Measurements from ENCODE around the gene RAB31. TPM values are rescaled to one million over a fixed set of nuclear protein-coding genes. Genes with fewer than 3 reads are reported as not detected.

Gene RAB31
- total and polyA plus RNA-seq, 2 of the 13 experiments (the other 11 are each of a cell fraction or from before 2014, with no cell fraction given), result 1.1 to 1.7 TPM

DNA sequence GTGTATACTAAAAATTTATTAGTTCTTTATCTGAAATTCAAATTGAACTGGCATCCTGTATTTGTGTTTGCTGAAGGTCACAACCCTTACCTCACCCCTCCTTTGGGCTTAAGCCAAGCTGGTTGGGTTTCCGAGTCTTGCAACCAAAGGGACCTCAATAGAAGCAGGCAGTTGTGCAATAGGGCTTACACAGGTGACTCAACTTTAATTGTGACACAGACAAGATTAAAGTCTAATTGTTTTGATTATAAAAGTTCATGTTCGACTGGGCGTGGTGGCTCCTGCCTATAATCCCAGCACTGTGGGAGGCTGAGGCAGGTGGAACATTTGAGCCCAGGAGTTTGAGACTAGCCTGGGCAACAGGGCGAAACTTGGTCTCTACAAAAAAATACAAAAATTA is 71.5 kb downstream of the RAB31 start (continued):
- TF ChIP-seq LRRFIP1 (CRISPR knock-in tag; conservative IDR thresholded peaks at IDR 0.05), result no peak
- TF ChIP-seq, protein P1, sequence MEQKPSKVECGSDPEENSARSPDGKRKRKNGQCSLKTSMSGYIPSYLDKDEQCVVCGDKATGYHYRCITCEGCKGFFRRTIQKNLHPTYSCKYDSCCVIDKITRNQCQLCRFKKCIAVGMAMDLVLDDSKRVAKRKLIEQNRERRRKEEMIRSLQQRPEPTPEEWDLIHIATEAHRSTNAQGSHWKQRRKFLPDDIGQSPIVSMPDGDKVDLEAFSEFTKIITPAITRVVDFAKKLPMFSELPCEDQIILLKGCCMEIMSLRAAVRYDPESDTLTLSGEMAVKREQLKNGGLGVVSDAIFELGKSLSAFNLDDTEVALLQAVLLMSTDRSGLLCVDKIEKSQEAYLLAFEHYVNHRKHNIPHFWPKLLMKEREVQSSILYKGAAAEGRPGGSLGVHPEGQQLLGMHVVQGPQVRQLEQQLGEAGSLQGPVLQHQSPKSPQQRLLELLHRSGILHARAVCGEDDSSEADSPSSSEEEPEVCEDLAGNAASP (CRISPR knock-in tag; IDR thresholded peaks at IDR 0.05; ENCODE audit: borderline replicate concordance), result no peak
- TF ChIP-seq HNRNPK (IDR thresholded peaks at IDR 0.05; ENCODE audit: low read depth, low read length, poor library complexity, severe bottlenecking), result no peak
- 0 out of 2 replicates have a peak, but pooled peaks have one; percentile 13 for TF ChIP-seq TCF7 (IDR thresholded peaks at IDR 0.05; ENCODE audit: low read depth)
- TF ChIP-seq ZNF143 (CRISPR knock-in tag; IDR thresholded peaks at IDR 0.05), result no peak
- TF ChIP-seq, protein P2, sequence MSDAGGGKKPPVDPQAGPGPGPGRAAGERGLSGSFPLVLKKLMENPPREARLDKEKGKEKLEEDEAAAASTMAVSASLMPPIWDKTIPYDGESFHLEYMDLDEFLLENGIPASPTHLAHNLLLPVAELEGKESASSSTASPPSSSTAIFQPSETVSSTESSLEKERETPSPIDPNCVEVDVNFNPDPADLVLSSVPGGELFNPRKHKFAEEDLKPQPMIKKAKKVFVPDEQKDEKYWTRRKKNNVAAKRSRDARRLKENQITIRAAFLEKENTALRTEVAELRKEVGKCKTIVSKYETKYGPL (CRISPR knock-in tag; IDR thresholded peaks at IDR 0.05), result 0 out of 2 replicates have a peak, but pooled peaks have one; percentile 34
- peak; percentile 46; the same call in 1 of the 2 replicates for TF ChIP-seq RXRB (CRISPR knock-in tag; IDR thresholded peaks at IDR 0.05; ENCODE audit: borderline replicate concordance)
- TF ChIP-seq ZNF782 (CRISPR knock-in tag; IDR thresholded peaks at IDR 0.05; ENCODE audit: borderline replicate concordance), result no peak
- peak; percentile 95 for TF ChIP-seq CEBPB (IDR thresholded peaks at IDR 0.05; ENCODE audit: borderline replicate concordance, low read depth, low read length)
- TF ChIP-seq ZMYM4 (CRISPR knock-in tag; IDR thresholded peaks at IDR 0.05), result 0 out of 2 replicates have a peak, but pooled peaks have one; percentile 19
- no peak for TF ChIP-seq CCDC6 (CRISPR knock-in tag; IDR thresholded peaks at IDR 0.05)
- TF ChIP-seq ZBTB46 (CRISPR knock-in tag; IDR thresholded peaks at IDR 0.05; ENCODE audit: borderline replicate concordance), result no peak
- no peak; the same call in 1 of the 2 replicates for TF ChIP-seq RXRA (CRISPR knock-in tag; IDR thresholded peaks at IDR 0.05)
- no peak for TF ChIP-seq ELF3 (CRISPR knock-in tag; IDR thresholded peaks at IDR 0.05)
- TF ChIP-seq FOXA3 (CRISPR knock-in tag; IDR thresholded peaks at IDR 0.05), result peak; percentile 28; the same call in 1 of the 2 replicates
- peak; percentile 30 for TF ChIP-seq SKI (IDR thresholded peaks at IDR 0.05; ENCODE audit: partially characterized antibody)
- peak; percentile 33; the same call in 1 of the 2 replicates for TF ChIP-seq HMG20A (CRISPR knock-in tag; IDR thresholded peaks at IDR 0.05; ENCODE audit: borderline replicate concordance)
- TF ChIP-seq PLRG1 (conservative IDR thresholded peaks at IDR 0.05), result no peak
- no peak for TF ChIP-seq HES4 (CRISPR knock-in tag; IDR thresholded peaks at IDR 0.05; ENCODE audit: borderline replicate concordance)
- TF ChIP-seq, protein P3, sequence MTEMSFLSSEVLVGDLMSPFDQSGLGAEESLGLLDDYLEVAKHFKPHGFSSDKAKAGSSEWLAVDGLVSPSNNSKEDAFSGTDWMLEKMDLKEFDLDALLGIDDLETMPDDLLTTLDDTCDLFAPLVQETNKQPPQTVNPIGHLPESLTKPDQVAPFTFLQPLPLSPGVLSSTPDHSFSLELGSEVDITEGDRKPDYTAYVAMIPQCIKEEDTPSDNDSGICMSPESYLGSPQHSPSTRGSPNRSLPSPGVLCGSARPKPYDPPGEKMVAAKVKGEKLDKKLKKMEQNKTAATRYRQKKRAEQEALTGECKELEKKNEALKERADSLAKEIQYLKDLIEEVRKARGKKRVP (CRISPR knock-in tag; IDR thresholded peaks at IDR 0.05), result peak in 1 of 2 experiments; percentile 54; a peak in 1 of 4 replicates
- TF ChIP-seq ZNF577 (CRISPR knock-in tag; IDR thresholded peaks at IDR 0.05; ENCODE audit: borderline replicate concordance, low read depth), result no peak
- TF ChIP-seq MYC (CRISPR knock-in tag; IDR thresholded peaks at IDR 0.05; ENCODE audit: borderline replicate concordance), result no peak
- TF ChIP-seq RARA (CRISPR knock-in tag; IDR thresholded peaks at IDR 0.05), result peak; percentile 51
- 0 out of 2 replicates have a peak, but pooled peaks have one; percentile 28 for TF ChIP-seq NCOR1 (IDR thresholded peaks at IDR 0.05; ENCODE audit: borderline replicate concordance, low read length)
